Cardiac ventricle fibroblast (primary cell): Measurements from ENCODE around the gene AP5Z1. TPM values are rescaled to one million over a fixed set of nuclear protein-coding genes. Genes with fewer than 3 reads are reported as not detected.

Experiments
- total RNA-seq: library from RNA; depleted of rRNA; stranded (reverse); fragments of >200 nt; gene quantifications from 2 replicates; pipeline ENCODE4 v1.2.3, GENCODE V29; 2015

The AP5Z1 gene
- 19.7 and 27.6 TPM in 2 replicates for total RNA-seq

GRCh38 chr7:4775250-4775847, at the start of gene AP5Z1:
Gene AP5Z1, plus strand, starts transcription at chr7:4775623. Its CDS starts 93 bp downstream, at chr7:4775716.

Other genes starting within 250 kb of the AP5Z1 start
- 31.3 and 33.4 TPM in 2 replicates for gene FOXK1, start 93.3 kb upstream of the AP5Z1 start, total RNA-seq
- 0.24 TPM in 1 of 2 replicates, not detected in the other for gene PAPOLB, start 86.4 kb downstream of the AP5Z1 start, total RNA-seq
- gene RADIL, start 108.1 kb downstream of the AP5Z1 start, total RNA-seq, result 0.19 and 1.3 TPM in 2 replicates
- not detected in 2 replicates for gene MMD2, start 183.6 kb downstream of the AP5Z1 start, total RNA-seq